HG02623 (cell line): ENCODE results near the gene TTLL12.

Experiments used
- ATAC-seq: cut with Tn5 transposase; IDR thresholded peaks from one replicate; pipeline ENCODE4 v1.9.1; 2021; ENCODE audit warnings: moderate library complexity; ENCODE audit not compliant: unreplicated experiment

The TTLL12 gene

DNA sequence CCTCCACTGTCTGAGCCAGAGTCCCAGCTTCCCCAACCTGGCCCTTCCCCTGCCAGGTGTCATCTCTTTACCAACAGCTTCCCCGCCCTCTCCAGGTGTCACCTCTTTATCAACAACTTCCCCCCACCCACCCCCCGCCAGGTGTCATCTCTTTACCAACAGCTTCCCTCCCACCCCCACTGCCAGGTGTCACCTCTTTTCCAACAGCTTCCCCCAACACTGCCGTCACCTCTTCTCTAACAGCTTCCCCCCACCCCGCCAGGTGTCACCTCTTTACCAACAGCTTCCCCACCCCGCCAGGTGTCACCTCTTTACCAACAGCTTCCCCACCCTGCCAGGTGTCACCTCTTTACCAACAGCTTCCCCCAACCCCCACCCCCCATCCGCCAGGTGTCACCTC, 29.8 kb upstream of the TTLL12 start:
- ATAC-seq: no peak

- ATAC-seq: no peak
Observed at GRCh38 chr22:43213962-43214361, 27.0 kb upstream of the TTLL12 start.

GRCh38 chr22:43213051-43213450, 26.1 kb upstream of the TTLL12 start:
- ATAC-seq: no peak

DNA sequence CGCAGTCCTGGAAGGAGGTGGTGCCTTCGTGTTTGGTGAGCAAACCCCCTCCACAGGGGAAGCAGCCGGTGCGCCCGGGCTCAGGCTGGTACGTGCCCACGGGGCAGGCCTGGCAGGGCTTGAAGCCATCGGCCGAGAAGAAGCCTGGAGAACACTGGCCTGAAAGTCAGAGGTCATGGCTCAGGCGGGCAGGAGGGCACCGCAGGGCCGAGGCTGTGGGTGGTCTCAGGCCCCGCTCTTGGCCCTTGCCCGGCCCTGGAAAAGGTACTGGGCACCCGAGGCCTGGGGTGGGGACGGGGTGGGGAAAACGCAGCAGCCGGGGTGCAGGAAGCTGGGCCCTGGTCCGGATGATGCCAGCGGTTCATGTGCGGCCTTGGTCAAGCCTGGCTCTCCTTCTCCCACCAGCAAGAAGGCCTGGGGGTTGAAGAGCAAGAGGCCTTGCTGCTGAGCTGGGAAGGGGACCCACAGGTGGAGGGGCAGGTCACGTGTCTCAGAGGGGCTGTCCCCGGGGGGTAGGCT, 25.6 kb upstream of the TTLL12 start:
- no peak for ATAC-seq

GRCh38 chr22:43211941-43212433, 25.1 kb upstream of the TTLL12 start:
- ATAC-seq: no peak

GRCh38 chr22:43210631-43211515, 23.9 kb upstream of the TTLL12 start:
- no peak for ATAC-seq

DNA sequence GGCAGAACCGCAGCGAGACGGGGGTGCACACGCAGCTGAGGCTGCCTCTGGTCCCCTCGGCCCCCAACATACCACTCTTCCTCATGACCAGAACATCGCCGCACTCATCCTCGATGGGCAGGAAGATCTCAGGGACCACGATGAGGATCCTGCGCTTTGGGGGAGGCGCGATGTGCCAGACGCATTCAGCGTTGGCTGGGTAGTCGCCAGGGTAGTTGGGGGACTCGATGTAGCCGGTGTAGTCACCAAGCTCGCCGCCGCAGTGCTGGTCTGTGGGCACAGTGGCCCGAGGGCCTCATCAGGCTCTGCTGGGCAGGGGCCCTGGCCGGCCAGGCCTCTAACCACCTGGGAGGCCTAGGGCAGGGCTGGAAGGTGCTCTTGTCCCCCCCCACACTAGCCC, 23.0 kb upstream of the TTLL12 start:
- ATAC-seq: no peak

GRCh38 chr22:43209523-43209890, 22.6 kb upstream of the TTLL12 start:
- ATAC-seq: no peak

- no peak for ATAC-seq
Observed at GRCh38 chr22:43208703-43209522, 22.0 kb upstream of the TTLL12 start.

DNA sequence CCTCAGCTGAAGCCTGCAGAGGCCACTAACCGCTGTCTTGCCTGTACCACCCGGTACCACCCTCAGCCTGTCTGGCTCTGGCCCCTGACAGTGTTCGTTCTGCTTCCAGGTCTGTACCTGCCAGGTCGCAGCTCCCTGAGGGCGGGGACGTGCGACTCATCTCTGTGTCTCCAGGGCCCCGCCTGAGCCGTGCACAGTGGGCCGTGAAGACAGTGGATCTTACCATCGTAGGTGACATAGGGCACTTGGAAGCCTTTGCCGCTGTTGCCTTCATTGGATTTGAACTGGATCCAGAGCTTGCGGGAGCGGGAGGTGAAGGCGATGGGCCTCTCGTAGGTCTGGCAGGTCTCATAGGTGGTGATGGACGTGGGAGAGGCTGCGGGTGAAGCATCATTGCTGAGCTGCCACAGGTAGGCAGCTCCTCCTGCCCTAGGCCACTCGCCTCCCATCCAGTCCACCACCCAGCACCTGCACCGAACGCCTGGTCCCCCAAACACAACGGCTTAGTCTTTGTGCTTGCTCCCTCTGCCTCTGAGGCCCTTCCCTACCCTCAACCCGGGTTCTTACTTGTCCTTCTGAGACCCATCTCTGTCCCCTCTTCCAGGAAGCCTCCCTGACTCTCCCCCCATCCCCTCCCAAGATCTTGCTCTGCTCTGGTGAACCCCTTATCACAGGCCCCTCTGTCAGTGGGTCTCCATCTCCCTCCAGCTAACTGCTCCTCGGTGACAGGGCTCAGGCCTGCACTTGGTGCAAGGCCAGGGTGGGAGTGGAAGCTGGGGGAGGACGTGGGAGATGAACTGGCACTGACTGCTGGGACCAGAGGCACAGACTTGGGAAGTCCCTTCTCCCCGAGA, 21.1 kb upstream of the TTLL12 start:
- ATAC-seq: no peak

DNA sequence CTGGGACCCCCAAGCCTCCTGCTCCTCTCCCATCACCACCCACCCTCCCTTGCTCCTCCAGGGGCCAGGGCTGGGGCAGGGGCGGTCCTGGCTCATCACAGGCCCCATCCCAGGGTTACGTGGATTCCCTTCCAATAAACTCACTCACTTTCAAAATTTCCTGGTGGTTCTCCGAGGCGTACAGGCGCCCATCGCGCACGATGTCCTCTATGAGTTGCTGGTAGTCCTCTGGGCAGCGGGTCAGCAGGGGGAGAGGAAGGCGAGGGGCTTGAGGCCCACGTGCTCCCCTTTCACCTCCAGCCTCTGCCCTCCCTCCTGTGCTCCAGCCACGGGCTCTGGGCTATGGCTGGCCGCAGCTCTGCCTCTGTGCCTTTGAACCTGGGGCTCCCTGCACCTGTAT, 20.5 kb upstream of the TTLL12 start:
- ATAC-seq: no peak

DNA sequence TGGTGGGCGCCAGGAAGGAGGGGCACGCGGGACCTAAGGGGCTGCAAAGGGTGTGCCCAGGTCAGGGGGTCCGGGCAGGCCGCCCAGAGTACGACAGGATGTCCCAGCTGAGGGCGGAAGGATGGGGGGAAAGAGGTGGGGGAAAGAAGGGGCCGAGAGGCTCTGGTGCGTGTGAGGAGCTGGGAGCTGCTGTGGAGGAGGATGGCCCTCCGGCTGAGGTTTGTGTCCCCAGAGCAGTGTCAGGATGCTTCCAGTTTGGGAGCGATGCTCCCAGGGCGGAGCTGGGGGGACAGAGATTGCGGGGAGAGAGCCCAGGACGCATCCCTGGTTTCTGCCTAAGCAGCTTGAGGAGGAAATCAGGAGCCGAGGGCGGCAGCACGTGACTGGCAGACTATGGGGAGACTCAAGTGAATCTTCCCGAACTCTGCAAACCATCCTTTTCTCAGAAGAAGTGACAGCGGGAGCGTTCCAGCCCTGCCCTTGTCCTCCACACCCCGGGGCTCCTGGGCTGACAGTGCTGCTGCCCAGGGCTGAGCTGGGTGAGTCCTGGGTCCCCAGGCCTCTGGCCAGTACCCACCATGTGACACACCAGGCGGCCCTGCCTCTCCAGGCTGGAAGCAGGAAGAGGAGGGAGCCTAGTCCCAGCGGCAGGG, 19.7 kb upstream of the TTLL12 start:
- no peak for ATAC-seq

- no peak for ATAC-seq
Observed at GRCh38 chr22:43205748-43206508, 19.0 kb upstream of the TTLL12 start.

GRCh38 chr22:43205261-43205691, 18.3 kb upstream of the TTLL12 start:
- ATAC-seq: no peak

GRCh38 chr22:43203471-43203981, 16.6 kb upstream of the TTLL12 start:
- no peak for ATAC-seq

DNA sequence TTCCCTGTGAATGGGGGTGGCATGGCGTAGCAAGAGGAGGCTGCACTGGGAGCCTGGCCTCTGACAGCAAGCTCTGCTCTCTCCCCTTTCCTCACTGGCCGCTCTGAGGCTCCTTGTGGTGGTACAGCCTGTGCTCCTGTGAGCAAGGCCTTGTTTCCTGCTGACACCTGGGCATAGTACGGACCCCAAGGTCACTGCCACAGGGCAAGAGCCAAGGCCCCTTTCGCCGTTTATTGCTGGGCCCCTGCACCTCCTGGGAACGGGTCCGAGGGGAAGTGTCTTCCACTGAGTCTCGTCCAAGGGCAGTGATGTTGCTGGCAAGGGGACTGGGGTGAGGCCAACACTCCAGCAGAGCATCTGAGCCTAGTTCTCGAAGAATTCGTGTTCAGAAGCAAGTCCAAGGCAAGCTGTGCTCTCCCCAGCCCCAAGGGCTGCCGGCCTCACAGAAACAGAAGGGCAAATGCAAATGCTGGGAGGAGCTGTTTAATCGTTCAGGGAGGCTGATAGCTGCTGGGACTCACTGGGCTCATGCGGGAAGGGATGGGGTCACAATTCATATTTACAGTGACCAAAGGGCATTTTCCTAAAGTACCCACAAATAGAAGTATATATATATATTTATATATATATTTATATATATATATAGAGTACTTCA, 15.9 kb upstream of the TTLL12 start:
- ATAC-seq: no peak

DNA sequence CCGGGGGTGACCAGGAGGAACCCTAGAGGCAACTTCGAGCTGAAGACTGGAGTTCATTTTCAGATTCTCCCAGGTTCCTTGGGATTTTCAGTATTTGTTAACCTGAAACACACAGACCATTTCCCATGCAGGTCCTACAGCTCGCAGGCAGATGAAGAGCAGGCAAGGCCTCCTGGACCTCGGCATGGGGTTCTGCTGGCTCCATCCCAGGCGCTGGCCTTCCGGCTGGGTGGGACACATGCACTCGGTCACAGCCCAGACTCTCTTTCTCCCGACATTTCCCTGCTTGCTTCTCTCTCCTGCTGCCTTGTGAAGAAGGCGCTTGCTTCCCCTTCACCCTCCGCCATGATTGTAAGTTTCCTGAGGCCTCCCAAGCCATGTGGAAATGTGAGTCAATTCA, 15.4 kb upstream of the TTLL12 start:
- ATAC-seq: no peak

DNA sequence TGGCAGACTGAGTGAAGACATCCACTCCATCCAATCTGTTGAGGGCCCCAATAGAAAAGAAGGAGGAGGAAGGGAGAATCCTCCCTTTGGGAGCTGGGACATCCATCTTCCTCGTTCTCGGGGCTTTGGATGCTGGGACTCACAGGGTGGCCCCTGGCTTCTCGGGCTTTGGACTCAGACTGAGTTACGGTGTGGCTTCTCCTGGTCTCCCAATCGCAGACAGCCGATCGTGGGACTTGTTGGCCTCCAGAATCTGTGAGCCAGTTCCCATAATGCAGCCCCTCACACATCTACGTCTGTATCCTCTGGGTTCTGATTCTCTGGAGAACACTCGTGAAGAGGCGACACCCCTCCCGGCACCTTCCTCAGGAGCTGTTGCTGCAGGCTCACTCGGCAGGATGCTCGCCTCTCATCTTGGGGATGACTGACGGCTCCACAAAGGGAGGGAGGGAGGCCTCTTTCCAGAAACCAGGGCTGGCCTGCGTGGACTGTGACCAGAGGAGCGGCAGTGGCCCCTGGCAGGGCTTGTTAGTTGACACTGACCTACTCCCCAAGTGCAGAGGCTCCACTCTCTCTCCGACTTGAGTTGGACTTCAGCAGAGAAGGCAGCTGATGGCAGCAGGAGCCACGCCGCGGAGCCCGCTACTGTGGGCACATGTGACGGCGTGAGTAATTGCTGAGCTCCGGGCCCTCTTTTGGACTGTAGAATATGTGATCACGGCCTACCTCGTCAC, 14.7 kb upstream of the TTLL12 start:
- ATAC-seq: no peak
